SU-DHL-6 (cell line): ENCODE data around the gene LRRC4C.

Source experiments
- EZH2phosphoT487 ChIP-seq: fragments of 200-600 bp; sonication (generic), shearing (Covaris generic); conservative IDR thresholded peaks from 2 replicates; pipeline ENCODE4 v1.6.1; 2018; ENCODE audit warnings: mild to moderate bottlenecking, antibody characterized with exemption, low read length, moderate library complexity, mixed read lengths
- TF ChIP-seq, protein P1 (sequence below): fragments of 200-600 bp; sonication (generic); IDR thresholded peaks from one replicate; pipeline ENCODE4 v1.5.1; 2017; ENCODE audit warnings: antibody characterized with exemption, mild to moderate bottlenecking, low read length, moderate library complexity; ENCODE audit not compliant: insufficient read depth, poor library complexity, severe bottlenecking

DNA sequence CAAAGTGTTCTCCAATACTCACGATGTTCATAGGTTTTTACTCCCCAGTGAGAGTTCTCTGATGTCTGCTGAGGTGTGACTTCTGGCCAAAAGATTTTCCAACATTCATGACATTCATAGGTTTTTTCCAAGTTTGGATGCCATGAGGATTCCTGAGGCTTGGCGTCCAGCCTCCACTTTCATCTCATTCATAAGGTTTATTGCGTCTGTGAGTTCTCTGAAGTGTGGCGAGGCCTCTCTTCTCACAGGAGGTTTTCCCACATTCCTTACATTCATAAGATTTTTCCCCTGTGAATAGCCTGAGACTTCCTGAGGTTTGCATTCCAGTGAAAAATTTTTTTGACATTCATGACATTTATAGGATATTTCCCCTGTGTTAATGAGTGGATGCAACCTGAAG, 1014.1 kb downstream of the LRRC4C start:
- TF ChIP-seq, protein P1, sequence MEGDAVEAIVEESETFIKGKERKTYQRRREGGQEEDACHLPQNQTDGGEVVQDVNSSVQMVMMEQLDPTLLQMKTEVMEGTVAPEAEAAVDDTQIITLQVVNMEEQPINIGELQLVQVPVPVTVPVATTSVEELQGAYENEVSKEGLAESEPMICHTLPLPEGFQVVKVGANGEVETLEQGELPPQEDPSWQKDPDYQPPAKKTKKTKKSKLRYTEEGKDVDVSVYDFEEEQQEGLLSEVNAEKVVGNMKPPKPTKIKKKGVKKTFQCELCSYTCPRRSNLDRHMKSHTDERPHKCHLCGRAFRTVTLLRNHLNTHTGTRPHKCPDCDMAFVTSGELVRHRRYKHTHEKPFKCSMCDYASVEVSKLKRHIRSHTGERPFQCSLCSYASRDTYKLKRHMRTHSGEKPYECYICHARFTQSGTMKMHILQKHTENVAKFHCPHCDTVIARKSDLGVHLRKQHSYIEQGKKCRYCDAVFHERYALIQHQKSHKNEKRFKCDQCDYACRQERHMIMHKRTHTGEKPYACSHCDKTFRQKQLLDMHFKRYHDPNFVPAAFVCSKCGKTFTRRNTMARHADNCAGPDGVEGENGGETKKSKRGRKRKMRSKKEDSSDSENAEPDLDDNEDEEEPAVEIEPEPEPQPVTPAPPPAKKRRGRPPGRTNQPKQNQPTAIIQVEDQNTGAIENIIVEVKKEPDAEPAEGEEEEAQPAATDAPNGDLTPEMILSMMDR, result no peak
- TF ChIP-seq EZH2phosphoT487, result no peak
